Measurements from ENCODE around the gene ZNF408. TPM values are rescaled to one million over a fixed set of nuclear protein-coding genes. Genes with fewer than 3 reads are reported as not detected.

The ZNF408 gene
- polyA plus RNA-seq, 1 donor from 2014 or later: 9.1 TPM

DNA sequence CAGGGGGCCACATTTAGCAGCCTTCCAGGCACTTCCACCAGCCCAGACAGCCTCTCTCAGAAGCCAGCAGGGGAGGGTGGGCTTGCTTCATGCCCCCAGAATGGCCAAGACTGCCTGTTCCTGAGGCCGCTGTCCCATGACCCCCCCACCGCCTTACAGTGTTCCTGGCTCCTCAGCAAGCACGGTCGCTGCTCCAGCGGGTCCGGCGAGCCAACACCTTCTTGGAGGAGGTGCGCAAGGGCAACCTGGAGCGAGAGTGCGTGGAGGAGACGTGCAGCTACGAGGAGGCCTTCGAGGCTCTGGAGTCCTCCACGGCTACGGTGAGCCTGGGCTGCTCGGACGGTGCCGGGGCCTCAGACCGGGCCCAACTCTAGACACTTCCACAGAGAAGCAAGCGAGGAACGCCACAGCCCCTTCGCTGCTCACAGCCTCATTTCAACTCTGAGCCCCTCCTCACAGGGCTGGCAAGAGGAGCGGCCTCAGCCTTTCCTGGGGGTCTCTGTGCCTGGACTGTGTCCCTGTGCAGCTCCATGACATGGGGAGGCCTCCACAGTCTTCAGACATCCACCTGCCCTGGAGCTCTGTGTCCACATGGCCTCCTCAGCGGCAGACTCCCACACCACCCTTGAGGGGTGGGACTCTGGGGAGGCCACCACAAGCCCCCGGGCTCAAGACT is 18.9 kb downstream of the ZNF408 start:
- H3K4me2 ChIP-seq (ENCODE audit: low read length): no peak overlapping the region
- no peaks in the 10 kb centered on the region for H4K20me1 ChIP-seq (ENCODE audit: insufficient read depth)
- H3K79me2 ChIP-seq (replicated peaks; ENCODE audit: insufficient read depth, low read length): no peaks in the 10 kb centered on the region
- no peaks in the 10 kb centered on the region for H3K9me2 ChIP-seq (ENCODE audit: insufficient read depth, low read length)
- H3K9ac ChIP-seq (ENCODE audit: low read length): no peak overlapping the region
- no peaks in the 10 kb centered on the region for H3K27me3 ChIP-seq (ENCODE audit: insufficient read depth, low read depth, low read length)
- no peak overlapping the region for H3K4me3 ChIP-seq (ENCODE audit: low read length)
- no peaks in the 10 kb centered on the region for H3K36me3 ChIP-seq (ENCODE audit: insufficient read depth, low read length)
- no peak overlapping the region for H3K27ac ChIP-seq (ENCODE audit: low read length)
- H3F3A ChIP-seq (ENCODE audit: insufficient read depth, low read length, poor library complexity, severe bottlenecking): no peaks in the 10 kb centered on the region
- no peaks in the 10 kb centered on the region for H3K9me3 ChIP-seq (ENCODE audit: low read length)
- no peak overlapping the region for H2AFZ ChIP-seq (ENCODE audit: low read depth, low read length)
- no peak for TF ChIP-seq TAF1 (IDR thresholded peaks at IDR 0.05; ENCODE audit: low read depth)
- TF ChIP-seq MXI1 (conservative IDR thresholded peaks at IDR 0.05; ENCODE audit: poor library complexity, severe bottlenecking): no peak
- TF ChIP-seq RAD21 (conservative IDR thresholded peaks at IDR 0.05): no peak
- no peak for TF ChIP-seq EP300 (conservative IDR thresholded peaks at IDR 0.05; ENCODE audit: poor library complexity, severe bottlenecking)
- no peak for TF ChIP-seq SMC3 (conservative IDR thresholded peaks at IDR 0.05; ENCODE audit: poor library complexity)
- no peak for TF ChIP-seq REST (IDR thresholded peaks at IDR 0.05; ENCODE audit: borderline replicate concordance)
- TF ChIP-seq POLR2AphosphoS5 (IDR thresholded peaks at IDR 0.05): no peak
- TF ChIP-seq CTCF (IDR thresholded peaks at IDR 0.05; ENCODE audit: poor library complexity, severe bottlenecking): no peak
- no peak for TF ChIP-seq EZH2 (IDR thresholded peaks at IDR 0.05; ENCODE audit: borderline replicate concordance, insufficient read depth, low read length, poor library complexity, severe bottlenecking)

DNA sequence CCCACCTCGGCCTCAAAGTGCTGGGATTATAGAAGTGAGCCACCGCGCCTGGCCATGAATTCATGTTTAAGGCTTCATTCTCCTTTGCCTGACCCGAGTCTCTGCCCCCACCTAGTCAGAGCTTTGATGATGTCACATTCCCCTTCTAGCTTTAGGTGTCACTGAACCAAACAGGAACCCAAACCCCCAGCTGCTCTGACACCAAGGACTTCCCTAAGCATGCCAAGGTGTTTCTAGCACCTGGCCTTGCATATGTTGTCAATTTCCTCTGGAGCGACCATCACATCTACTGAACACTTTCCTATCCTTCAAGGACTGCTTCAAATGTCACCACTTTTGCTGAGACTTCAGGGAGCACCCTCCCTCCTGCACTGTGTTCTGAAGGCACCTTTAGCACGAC is 20.5 kb downstream of the ZNF408 start:
- H3K9me2 ChIP-seq (ENCODE audit: insufficient read depth, low read length): no peaks in the 10 kb centered on the region
- H3K4me2 ChIP-seq (ENCODE audit: low read length): no peak overlapping the region
- H3K9ac ChIP-seq (ENCODE audit: low read length): no peak overlapping the region
- H3K79me2 ChIP-seq (replicated peaks; ENCODE audit: insufficient read depth, low read length): no peaks in the 10 kb centered on the region
- H3K27me3 ChIP-seq (ENCODE audit: insufficient read depth, low read depth, low read length): no peaks in the 10 kb centered on the region
- H3K27ac ChIP-seq (ENCODE audit: low read length): no peak overlapping the region
- no peaks in the 10 kb centered on the region for H3K36me3 ChIP-seq (ENCODE audit: insufficient read depth, low read length)
- no peak overlapping the region for H2AFZ ChIP-seq (ENCODE audit: low read depth, low read length)
- H4K20me1 ChIP-seq (ENCODE audit: insufficient read depth): no peaks in the 10 kb centered on the region
- no peak for TF ChIP-seq EZH2 (IDR thresholded peaks at IDR 0.05; ENCODE audit: borderline replicate concordance, insufficient read depth, low read length, poor library complexity, severe bottlenecking)
- no peak for TF ChIP-seq RAD21 (conservative IDR thresholded peaks at IDR 0.05)
- TF ChIP-seq CTCF (IDR thresholded peaks at IDR 0.05; ENCODE audit: poor library complexity, severe bottlenecking): no peak
- TF ChIP-seq TAF1 (IDR thresholded peaks at IDR 0.05; ENCODE audit: low read depth): no peak
- TF ChIP-seq REST (IDR thresholded peaks at IDR 0.05; ENCODE audit: borderline replicate concordance): no peak
- TF ChIP-seq EP300 (conservative IDR thresholded peaks at IDR 0.05; ENCODE audit: poor library complexity, severe bottlenecking): no peak
- TF ChIP-seq SMC3 (conservative IDR thresholded peaks at IDR 0.05; ENCODE audit: poor library complexity): no peak
- no peak for TF ChIP-seq POLR2AphosphoS5 (IDR thresholded peaks at IDR 0.05)
- no peak for TF ChIP-seq MXI1 (conservative IDR thresholded peaks at IDR 0.05; ENCODE audit: poor library complexity, severe bottlenecking)
- H3K9me3 ChIP-seq (ENCODE audit: low read length): no peaks in the 10 kb centered on the region
- H3F3A ChIP-seq (ENCODE audit: insufficient read depth, low read length, poor library complexity, severe bottlenecking): no peaks in the 10 kb centered on the region
- H3K4me3 ChIP-seq (ENCODE audit: low read length): no peak overlapping the region
